Left kidney (tissue), 2 donors: ENCODE measurements around the gene KDM4E. TPM values are rescaled to one million over a fixed set of nuclear protein-coding genes. Genes with fewer than 3 reads are reported as not detected.

ENCODE experiments used
- DNase-seq: peaks from one replicate; pipeline ENCODE4 v3.0.0-alpha.2; 2013
- polyA plus RNA-seq: library from polyadenylated mRNA; unstranded; fragments of 120-200 nt; gene quantifications from one replicate; pipeline ENCODE4 v1.2.1, GENCODE V29; 2013; ENCODE audit not compliant: insufficient read length

The KDM4E gene
- polyA plus RNA-seq, 1 donor, result 0.47 TPM

GRCh38 chr11:95050595-95051202 lies 25.6 kb downstream of the KDM4E start:
- DNase-seq, result no peak

GRCh38 chr11:95054356-95054755 lies 29.3 kb downstream of the KDM4E start:
- DNase-seq, result no peak

GRCh38 chr11:95055283-95055897 lies 30.3 kb downstream of the KDM4E start:
- no peak for DNase-seq

DNA sequence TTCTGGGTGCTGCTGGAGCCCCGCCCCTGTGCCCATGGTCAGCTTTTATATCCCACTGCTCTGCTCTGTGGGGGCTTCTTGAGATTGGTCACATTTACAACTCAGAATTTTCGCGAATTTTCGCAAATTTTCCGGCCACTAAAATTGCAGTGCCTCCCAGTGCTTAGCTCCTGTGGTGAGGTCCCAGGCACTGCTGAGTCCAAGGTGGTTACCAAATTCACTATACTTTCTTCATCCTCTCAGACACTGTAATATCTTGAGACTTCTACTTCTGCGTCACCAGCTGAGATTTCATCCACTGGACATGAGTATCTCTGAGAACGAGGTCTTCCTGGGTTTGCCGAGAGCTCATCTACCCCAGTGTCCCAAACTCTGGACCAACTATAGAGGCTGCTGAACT lies 32.9 kb downstream of the KDM4E start:
- DNase-seq, result no peak

DNA sequence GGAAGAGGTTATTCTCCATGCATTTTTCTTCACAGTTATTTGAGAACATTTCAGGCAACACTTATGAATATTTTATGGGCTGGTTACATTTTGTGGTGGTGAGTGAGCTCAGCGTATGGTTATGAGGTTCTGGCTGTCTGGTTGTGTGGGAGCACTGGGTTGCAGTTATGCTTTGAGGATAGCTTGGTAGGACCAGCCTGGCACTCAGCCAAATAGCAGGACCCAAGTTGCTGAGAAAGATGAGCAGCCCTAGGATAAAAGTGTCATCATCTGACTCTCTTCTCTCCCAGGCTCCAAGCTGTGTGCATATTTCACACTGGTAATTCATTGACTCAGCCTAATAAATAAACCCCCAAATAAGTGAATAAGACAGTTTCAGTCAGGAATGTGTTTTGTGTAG lies 33.6 kb downstream of the KDM4E start:
- no peak for DNase-seq

- DNase-seq, result no peak
Measured at GRCh38 chr11:95059046-95059445, 34.0 kb downstream of the KDM4E start.

GRCh38 chr11:95065336-95065735 lies 40.3 kb downstream of the KDM4E start:
- no peak for DNase-seq

DNA sequence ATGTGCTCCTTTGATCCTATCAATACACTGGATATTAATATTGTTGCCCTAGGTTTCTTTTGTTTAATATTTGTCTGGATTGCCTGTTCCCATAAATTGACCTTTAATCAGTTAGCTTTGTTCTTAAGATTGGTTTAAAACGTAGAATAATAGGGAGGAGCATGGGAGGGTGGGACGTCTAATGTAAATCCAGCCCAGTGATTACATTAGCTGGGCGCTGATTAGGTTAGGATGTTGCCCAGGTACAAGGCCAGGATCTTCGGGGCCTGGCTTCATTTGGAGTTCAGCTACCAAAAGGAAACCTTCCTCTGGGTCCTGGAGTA lies 41.6 kb downstream of the KDM4E start, which contains the start of gene SRSF8:
Gene SRSF8 (plus strand): TSS at position 204 of the 323 bp plus-strand sequence. CDS start 308 bp downstream, outside the sequence.
- DNase-seq, result no peak

DNA sequence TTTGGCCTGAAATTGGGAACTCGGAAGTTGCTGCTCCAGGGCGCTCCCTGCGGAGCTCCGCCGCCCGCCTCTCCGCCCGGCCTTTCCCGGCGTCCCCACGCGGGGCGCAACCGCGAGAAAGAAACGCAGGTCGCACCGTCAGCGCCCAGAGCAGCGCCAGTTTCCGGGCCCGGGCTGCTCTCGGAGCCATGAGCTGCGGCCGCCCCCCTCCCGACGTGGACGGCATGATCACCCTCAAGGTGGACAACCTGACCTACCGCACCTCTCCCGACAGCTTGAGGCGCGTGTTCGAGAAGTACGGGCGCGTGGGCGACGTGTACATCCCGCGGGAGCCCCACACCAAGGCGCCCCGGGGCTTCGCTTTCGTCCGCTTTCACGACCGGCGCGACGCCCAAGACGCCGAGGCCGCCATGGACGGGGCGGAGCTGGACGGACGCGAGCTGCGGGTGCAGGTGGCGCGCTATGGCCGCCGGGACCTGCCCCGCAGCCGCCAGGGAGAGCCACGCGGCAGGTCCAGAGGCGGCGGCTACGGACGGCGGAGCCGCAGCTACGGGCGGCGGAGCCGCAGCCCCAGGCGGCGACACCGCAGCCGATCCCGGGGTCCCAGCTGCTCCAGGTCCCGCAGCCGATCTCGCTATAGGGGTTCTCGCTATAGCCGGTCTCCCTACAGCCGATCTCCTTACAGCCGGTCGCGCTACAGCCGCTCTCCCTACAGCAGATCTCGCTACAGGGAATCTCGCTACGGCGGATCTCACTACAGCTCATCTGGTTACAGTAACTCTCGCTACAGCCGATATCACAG lies 42.2 kb downstream of the KDM4E start:
- peak; percentile 73 for DNase-seq

DNA sequence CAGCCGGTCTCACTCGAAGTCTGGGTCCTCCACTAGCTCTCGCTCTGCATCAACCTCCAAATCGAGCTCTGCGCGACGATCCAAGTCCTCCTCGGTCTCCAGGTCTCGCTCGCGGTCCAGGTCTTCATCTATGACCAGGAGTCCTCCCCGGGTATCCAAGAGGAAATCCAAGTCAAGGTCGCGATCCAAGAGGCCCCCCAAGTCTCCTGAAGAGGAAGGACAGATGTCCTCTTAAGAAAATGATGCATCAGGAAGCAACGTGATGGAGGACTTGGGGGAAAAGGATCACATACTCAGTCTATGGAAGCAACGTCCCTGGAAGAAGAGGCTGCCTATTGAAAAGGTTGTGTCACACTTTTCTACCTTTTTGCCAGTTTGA lies 42.8 kb downstream of the KDM4E start:
- no peak for DNase-seq

DNA sequence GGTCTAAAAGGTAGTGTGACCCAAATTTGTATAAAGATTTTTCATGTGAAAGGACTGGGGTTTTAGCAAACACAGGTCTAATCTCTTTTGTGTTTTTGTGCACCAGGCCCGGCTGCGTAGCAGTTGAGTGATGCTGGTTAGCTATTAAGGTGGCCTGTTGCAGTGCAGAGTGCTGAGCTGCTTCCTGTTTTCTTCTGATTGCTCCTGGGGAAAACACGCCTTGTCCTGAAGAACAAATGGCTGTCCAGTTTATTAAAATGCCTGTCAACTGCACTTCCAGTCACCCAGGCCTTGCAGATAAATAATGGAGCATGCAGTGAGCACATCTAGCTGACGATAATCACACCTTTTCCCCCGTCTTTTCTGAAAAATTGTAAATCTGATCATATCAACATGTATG lies 43.5 kb downstream of the KDM4E start:
- peak; percentile 88 for DNase-seq

DNA sequence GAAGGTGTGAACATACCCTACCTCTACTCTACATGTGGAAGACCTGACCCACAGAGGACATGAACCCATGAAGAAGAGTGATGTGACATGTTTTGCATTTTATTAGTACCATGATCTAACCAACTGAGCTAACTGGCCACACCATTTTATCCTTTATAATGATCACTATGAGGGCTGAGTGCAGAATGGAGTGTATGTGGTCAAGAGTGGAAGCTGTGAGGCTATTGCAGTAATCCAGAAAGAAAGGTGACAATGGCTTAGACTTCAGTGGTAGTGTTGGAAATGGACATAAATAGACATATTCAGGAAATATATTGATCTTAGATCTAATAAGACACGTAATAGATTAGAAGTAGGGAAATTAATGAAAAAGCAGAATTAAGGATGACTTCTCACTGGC lies 45.4 kb downstream of the KDM4E start:
- no peak for DNase-seq

DNA sequence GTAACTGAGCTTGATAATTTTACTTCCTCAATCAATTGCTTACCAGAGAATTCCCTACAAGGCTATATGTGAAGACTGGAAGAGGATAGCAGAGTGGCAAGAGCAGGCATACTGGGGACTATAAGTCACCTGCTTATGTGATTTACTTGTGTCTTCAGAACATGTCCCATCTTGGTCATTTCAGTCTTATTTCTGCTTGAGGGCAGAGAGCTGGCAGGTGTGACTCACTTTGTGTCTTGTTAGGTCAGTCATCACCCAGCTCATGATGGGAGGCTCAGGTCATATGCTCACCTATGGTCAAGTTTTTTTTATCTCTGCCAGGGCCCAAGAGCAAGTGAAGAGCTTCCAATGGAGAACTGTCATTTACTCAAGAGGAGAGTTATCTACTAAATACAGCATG lies 47.9 kb downstream of the KDM4E start:
- no peak for DNase-seq

DNA sequence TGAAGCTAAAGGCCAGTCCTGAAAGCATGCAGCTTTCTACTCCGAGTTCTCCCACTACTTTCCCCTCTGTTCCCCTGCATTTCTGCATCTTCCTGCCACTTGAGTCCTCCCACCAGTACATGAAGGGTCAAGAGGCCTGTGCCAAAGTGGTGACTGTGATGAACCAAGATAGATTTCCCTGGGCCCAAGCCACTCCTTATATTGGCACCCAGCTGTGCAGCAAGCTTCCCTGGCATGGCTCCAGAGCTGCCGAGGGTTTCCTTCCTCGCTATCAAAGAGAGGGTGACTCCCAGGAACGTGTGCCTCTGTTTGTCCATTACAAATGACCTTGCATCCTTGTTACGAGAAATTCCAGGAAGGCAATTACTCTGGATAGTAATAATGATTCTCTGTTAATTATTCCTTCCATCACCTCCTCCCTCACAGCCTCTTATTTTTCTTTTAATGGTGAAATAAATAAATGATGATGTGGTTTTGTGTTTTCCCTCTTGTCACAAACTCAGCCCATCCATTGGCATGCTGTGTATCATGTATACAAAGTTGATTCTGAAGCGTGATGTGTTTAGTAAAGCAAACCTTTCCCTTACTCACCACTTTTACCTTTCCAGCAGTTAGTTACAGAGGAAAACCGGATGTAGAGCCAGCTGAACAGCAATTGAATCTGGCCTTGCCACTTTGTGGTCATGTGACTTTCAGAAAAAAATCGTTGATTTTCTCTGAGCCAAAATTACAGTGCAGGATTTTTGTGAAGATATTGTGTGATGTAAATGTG lies 49.9 kb downstream of the KDM4E start:
- no peak for DNase-seq

DNA sequence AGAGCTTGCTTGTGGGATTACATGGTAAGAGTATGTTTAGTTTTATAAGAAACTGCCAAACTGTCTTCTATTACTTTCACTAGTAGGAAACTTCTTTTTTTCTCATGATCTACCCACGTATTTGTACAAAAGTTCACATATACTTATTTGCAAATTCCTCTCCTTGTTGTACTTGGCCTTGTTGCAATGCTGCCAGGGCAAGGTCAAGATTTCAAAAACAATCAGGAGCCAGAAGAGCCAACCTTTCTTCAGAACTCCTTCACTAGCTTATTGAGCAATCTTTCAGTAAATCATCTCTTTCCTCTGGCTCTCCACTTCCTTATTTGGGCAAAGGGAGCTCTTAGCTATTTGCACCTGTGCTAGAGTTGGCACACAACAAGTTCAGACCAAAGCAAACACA lies 51.4 kb downstream of the KDM4E start:
- DNase-seq, result no peak

DNA sequence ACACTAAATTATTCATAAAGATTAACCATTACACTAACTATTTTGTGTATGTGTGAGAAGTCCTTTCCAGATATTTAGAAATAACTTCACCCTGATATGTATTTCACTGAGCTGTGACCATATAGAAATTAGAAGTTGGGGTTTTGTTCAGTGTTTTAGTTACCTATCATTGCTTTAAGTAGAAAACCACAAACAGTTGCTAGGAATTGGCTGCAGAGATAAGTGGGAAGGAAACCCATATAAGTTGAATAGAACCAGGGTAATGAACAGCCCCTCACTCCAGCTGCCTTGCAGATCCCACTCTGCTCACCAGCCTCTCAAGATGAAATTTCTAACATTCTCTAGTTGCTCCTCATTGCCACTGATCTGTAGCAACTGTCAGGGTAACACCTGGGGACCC lies 51.9 kb downstream of the KDM4E start:
- no peak for DNase-seq

Other genes starting within 250 kb of the KDM4E start
- 114 TPM for gene CWC15, start 51.7 kb upstream of the KDM4E start, polyA plus RNA-seq
- 2.2 TPM for gene KDM4D, start 51.5 kb upstream of the KDM4E start, polyA plus RNA-seq
- gene KDM4F, start 24.2 kb downstream of the KDM4E start, polyA plus RNA-seq, result not detected
- gene SRSF8, start 41.7 kb downstream of the KDM4E start, polyA plus RNA-seq, result 70.2 TPM
- 19.8 TPM for gene ENDOD1, start 64.6 kb downstream of the KDM4E start, polyA plus RNA-seq
- 78.5 TPM for gene SESN3, start 205.9 kb downstream of the KDM4E start, polyA plus RNA-seq